HG02610 (cell line): ENCODE results near the gene B3GAT1.
"Not testable (repeated sequence)": the region's sequence is repeated elsewhere in the genome, so short reads cannot be mapped to it uniquely, and the experiment has no call there.

Experiments used
- ATAC-seq: cut with Tn5 transposase; IDR thresholded peaks from one replicate; pipeline ENCODE4 v1.9.1; 2021; ENCODE audit warnings: mild to moderate bottlenecking, moderate library complexity; ENCODE audit not compliant: unreplicated experiment

B3GAT1 gene

GRCh38 chr11:134412203-134413042, at the start of gene B3GAT1:
TSS of gene B3GAT1 (minus strand) at chr11:134412242. CDS start at chr11:134387659, 24,583 bp downstream.
- no peak for ATAC-seq

- ATAC-seq, result no peak
Observed at GRCh38 chr11:134461621-134462020, 49.6 kb upstream of the B3GAT1 start.

DNA sequence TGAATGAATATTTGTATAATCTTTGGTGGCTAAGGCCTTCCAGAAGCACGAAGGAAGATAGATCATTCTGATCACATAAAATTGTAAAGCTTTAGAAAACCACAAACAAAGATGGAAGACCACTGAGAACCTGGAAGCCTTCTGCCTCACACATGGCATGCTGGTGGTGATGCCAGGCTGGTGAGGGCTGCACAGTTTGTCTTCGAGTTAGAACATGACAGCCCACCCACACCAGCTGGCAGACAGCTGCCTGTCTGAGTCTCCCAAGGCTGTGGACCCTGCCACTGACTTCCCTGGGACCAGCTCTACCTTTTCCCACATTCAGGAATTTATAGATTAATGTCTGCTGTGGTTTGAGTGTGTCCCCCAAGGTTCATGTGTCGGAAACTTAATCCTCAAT, 48.8 kb upstream of the B3GAT1 start:
- no peak for ATAC-seq

GRCh38 chr11:134460062-134460561, 48.1 kb upstream of the B3GAT1 start:
- ATAC-seq, result no peak

- ATAC-seq, result no peak
Observed at GRCh38 chr11:134459246-134460061, 47.4 kb upstream of the B3GAT1 start.

- not testable (repeated sequence) for ATAC-seq
Observed at GRCh38 chr11:134457411-134458007, 45.5 kb upstream of the B3GAT1 start.

DNA sequence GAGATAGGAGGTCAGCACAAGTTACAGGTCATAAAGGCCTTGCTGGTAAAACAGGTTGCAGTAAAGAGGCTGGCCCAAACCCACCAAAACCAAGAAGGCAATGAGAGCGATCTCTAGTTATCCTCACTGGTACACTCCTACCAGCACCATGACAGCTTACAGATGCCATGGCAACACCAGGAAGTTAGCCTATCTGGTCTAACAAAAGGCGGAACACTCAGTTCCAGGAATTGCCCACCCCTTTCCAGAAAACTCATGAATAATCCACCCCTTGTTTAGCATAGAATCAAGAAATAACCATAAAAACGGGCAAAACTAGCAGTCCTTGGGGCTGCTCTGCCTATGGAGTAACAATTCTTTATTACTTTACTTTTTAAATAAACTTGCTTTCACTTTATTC, 43.5 kb upstream of the B3GAT1 start:
- no peak for ATAC-seq

- no peak for ATAC-seq
Observed at GRCh38 chr11:134454146-134454690, 42.2 kb upstream of the B3GAT1 start.

DNA sequence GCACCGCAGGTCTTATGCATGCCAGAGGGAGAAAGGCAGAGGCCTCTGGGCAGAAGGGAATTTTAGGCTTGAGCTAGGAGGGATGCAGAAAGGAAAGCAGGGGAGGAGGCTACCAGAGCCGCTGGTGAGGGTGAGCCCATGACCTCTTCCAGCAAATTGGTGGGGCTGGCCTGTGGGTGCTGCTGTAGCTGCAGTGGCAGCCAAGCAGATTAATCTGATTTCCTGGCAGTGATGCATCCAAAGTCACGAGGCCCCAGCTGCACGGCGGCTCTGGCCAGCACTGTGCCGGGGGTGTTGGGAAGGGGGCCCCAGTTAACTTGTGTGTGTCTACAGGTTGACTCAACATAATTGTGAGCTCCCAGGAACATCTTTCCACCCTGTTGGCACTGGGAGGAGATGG, 41.4 kb upstream of the B3GAT1 start:
- ATAC-seq, result no peak

DNA sequence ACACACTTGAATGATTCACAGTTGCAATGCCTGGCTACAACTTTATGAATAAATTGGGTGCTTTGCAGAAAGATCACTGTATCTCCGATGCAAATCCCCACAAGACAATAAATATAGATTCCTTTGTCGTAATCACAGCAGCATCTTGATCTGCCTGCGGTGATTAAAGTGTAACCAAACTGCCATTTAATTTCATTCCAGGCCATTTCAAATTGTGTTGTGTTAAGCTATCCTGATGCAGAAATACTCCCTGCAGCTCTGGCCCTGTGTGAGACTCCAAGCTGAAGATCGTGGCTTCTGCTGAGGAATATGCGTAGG, 40.8 kb upstream of the B3GAT1 start:
- no peak for ATAC-seq

GRCh38 chr11:134452026-134452837, 40.2 kb upstream of the B3GAT1 start:
- ATAC-seq, result no peak

DNA sequence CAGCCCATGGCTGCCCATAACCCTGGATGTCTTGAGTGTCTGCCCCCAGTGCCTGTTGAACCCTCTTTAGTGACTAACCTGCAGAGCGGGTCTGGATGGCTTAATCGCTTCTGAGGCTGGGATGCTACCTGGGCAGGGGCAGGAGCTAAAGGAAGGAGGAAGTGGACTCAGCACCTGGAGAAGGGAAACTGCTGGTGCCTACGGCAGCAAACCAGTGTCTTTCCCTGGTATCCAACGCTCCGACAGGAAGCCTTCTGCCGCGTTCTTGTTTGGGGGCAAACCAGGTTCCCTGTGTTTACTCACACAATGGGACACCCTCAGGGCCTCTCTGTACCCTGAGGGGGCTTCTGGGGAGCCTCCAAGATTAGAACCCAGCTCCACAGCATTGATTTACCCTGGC, 38.1 kb upstream of the B3GAT1 start:
- no peak for ATAC-seq

GRCh38 chr11:134449713-134450112, 37.7 kb upstream of the B3GAT1 start:
- no peak for ATAC-seq

DNA sequence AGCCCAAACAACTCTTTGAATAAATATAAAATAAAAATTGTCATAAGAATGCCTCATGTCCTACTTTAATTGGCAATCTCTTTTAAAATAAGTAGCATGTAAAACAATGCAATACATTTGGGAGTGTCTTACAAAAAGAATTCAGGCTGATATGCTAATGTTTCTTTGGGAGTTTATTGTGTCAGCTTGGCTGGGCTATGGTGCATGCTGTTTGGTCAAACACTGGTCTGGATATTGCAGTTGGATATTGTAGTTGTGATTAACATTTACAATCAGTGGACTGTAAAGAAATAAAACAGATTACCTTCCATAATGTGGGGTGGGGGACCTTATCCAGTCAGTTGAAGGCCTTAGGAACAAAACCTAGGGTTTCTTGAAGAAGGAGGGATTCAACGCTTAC, 37.0 kb upstream of the B3GAT1 start:
- no peak for ATAC-seq

GRCh38 chr11:134447696-134448095, 35.7 kb upstream of the B3GAT1 start:
- ATAC-seq, result no peak

DNA sequence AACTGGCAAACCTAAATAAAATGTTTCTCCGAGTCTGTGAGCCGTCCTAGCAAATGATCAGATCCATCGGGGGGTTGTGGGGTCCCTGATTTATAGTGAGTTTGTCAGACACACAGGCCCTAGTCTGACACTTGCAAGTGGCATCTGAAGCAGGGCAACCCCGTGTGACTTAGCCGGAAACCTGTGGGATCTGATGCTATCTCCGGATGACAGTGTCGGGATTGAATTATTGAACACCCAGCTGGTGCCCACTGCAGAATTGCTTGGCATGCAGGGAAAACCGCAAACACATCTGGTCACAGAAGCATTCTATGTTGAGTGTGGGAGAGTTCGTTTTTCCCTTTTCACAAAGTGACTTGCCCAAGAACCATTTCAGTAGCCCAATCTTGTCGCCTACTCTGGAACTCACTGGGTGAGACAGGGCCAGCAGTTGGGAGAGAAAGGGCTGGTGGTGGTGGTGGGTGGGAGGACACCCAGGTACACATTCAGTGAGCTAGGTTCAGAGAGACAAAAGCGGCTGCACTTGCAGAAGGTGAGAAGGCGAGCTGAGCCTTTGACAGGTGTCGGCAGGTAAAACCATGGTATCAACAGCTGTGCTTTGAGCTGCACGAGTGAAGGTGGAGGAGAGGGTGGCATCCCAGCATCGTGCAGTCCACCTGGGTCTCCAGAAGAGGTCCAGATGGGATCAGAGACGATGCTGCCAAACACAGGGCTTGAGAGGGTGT, 33.7 kb upstream of the B3GAT1 start:
- ATAC-seq, result no peak

GRCh38 chr11:134444160-134445108, 32.4 kb upstream of the B3GAT1 start:
- not testable (repeated sequence) for ATAC-seq

GRCh38 chr11:134443246-134443645, 31.2 kb upstream of the B3GAT1 start:
- no peak for ATAC-seq

- ATAC-seq, result no peak
Observed at GRCh38 chr11:134442246-134442645, 30.2 kb upstream of the B3GAT1 start.
